GM12892 (cell line): Measurements from ENCODE around the gene GPR61.

Source experiments
- DNase-seq: peaks from one replicate; pipeline ENCODE4 v3.0.0; 2011; ENCODE audit not compliant: insufficient read length
- FAIRE-seq: peaks from 2 replicates; lab custom pipeline; 2011; peaks lifted over from hg19 to GRCh38; lab: Jason Lieb, UNC
- POLR2A ChIP-seq: IDR thresholded peaks from 2 replicates; pipeline ENCODE4 v1.6.1; 2011; ENCODE audit warnings: low read depth, low read length, control low read depth
- POLR2AphosphoS5 ChIP-seq: IDR thresholded peaks from 2 replicates; pipeline ENCODE4 v1.6.1; 2011; ENCODE audit warnings: low read depth, low read length, control low read depth
- TAF1 ChIP-seq: IDR thresholded peaks from 2 replicates; pipeline ENCODE4 v1.6.1; 2011; ENCODE audit warnings: low read depth, mild to moderate bottlenecking, control low read depth, low read length, borderline replicate concordance

Gene GPR61

DNA sequence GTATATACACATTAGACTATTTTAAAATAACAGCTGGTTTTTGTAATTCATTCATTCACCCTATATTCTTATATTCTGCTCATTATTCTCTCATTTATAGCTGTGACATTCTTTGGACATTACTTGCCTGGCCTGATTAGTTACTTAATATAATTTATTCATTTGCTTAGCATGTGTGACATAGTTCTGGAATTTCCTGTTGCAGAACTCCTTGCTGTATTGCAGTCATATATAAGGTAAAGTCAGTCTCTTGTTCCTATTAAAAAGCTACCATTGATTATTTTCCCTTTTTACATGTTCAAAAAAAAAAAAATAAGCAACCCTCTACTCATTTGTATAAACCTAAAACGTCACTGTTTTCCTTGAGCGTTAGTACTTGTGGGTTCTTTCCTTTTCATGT, 55.9 kb downstream of the GPR61 start:
- TF ChIP-seq POLR2A: no peak
- TF ChIP-seq TAF1: no peak
- TF ChIP-seq POLR2AphosphoS5: no peak
- DNase-seq: no peak
- no peak for FAIRE-seq
